IPS DF 6.9 (cell line): Measurements from ENCODE around the gene CDK10.
A peak's percentile ranks its signal among the peaks of the same experiment; 100 is the strongest.
"Not testable (repeated sequence)": the region's sequence is repeated elsewhere in the genome, so short reads cannot be mapped to it uniquely, and the experiment has no call there.

Experiments used
- DNase-seq: peaks from one replicate; pipeline ENCODE4 v3.0.0-alpha.2; 2013; ENCODE audit warnings: low read depth, low spot score
- H3K27ac ChIP-seq: one replicate; pipeline ENCODE4 v1.5.1; 2013; ENCODE audit warnings: low read length, control low read depth
- H3K27me3 ChIP-seq: 2 replicates; pipeline ENCODE4 v1.6.1; 2013; ENCODE audit warnings: mild to moderate bottlenecking, low read length; ENCODE audit not compliant: control insufficient read depth, insufficient read depth
- H3K36me3 ChIP-seq: 2 replicates; pipeline ENCODE4 v1.6.1; 2013; ENCODE audit warnings: low read length; ENCODE audit not compliant: control insufficient read depth, insufficient read depth
- H3K4me1 ChIP-seq: 2 replicates; pipeline ENCODE4 v1.6.1; 2013; ENCODE audit warnings: low read length; ENCODE audit not compliant: control insufficient read depth, insufficient read depth
- H3K4me3 ChIP-seq: 2 replicates; pipeline ENCODE4 v1.5.1; 2013; ENCODE audit warnings: mild to moderate bottlenecking, low read length
- H3K9me3 ChIP-seq: 2 replicates; pipeline ENCODE4 v1.6.1; 2013; ENCODE audit warnings: low read length, inconsistent platforms; ENCODE audit not compliant: control insufficient read depth, insufficient read depth
- WGBS: extraction: QIAGEN DNeasy Blood & Tissue Kit; methylation state at CpG from one replicate; pipeline ENCODE4 v1.1.7; 2013; ENCODE audit warnings: mixed read lengths, missing lambda C conversion rate; ENCODE audit not compliant: insufficient read length, insufficient coverage; 5-methylcytosine and 5-hydroxymethylcytosine counted together

Gene CDK10

DNA sequence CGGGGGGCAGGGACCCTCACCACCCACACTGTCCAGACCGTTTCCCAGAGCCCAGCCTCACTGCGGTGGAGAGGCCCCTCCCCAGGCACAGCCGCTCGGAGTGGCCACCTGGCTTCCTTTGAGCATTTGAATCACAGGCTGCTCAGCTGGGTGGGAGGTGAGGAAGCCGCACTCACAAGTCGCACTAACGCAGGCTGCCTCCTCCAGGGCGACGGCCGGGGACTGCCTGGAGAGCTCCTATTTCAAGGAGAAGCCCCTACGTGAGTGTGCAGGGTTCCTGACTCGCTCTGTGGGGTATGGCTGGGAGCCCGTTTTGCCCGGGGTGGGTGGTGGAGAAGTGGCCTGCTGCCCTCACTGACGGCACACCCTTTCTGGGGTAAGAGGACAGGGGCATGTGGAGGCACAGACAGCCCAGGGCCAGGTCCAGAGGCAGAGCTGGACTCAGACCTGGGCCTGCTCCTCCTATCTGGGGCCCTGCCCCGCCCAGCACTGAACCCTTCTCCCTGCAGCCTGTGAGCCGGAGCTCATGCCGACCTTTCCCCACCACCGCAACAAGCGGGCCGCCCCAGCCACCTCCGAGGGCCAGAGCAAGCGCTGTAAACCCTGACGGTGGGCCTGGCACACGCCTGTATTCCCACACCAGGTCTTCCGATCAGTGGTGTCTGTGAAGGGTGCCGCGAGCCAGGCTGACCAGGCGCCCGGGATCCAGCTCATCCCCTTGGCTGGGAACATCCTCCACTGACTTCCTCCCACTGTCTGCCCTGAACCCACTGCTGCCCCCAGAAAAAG, 8.8 kb downstream of the CDK10 start:
- no peaks in the 10 kb centered on the region for H3K4me1 ChIP-seq
- H3K4me3 ChIP-seq, result no peak overlapping the region
- H3K9me3 ChIP-seq, result no peaks in the 10 kb centered on the region
- WGBS, result no CpG with 5 or more reads among the region's 31 CpGs
- no peak overlapping the region for H3K27ac ChIP-seq
- DNase-seq, result no peak
- H3K27me3 ChIP-seq, result no peaks in the 10 kb centered on the region
- H3K36me3 ChIP-seq, result peaks cover 45% of the 10 kb centered on the region

DNA sequence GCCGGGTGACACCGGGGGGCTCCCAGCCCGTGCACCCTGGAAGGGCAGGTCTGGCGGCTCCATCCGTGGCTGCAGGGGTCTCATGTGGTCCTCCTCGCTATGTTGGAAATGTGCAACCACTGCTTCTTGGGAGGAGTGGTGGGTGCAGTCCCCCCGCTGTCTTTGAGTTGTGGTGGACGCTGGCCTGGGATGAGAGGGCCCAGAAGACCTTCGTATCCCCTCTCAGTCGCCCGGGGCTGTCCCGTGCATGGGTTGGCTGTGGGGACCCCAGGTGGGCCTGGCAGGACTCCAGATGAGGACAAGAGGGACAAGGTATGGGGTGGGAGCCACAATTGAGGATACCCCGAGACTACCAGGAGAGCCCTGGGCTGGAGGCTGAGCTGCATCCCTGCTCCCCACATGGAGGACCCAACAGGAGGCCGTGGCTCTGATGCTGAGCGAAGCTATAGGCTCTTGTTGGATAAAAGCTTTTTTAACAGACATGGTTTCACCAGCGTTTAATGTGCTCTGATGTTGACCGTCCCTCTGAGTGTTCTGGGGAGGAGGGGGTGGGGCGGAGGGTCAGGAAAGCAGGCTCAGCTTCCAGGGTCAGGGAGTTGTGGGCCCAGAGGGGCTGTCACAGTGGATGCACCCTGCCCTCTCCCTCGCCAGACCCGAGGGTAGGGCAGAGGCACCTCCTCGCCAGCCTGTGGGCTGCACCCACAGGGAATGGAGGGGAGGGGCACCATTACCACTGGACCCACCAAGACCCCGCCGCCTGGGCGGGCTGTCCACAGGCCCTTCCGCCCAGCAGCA, 9.6 kb downstream of the CDK10 start:
- Histone ChIP-seq H3K36me3 (peaks cover 40% of the 10 kb centered on the region), H3K27me3 (no peaks in the 10 kb centered on the region), H3K27ac (no peak overlapping the region), H3K4me1 (0 out of 2 replicates have a peak, but pooled peaks cover 4% of the 10 kb centered on the region), H3K9me3 (no peaks in the 10 kb centered on the region), H3K4me3 (no peak overlapping the region)
- DNase-seq, result no peak
- no CpG with 5 or more reads among the region's 25 CpGs for WGBS

GRCh38 chr16:89696670-89697128, 10.2 kb downstream of the CDK10 start:
- Histone ChIP-seq H3K4me3 (no peak overlapping the region), H3K27me3 (no peaks in the 10 kb centered on the region), H3K9me3 (no peaks in the 10 kb centered on the region), H3K36me3 (peaks cover 35% of the 10 kb centered on the region), H3K27ac (no peak overlapping the region), H3K4me1 (0 out of 2 replicates have a peak, but pooled peaks cover 4% of the 10 kb centered on the region)
- DNase-seq, result no peak
- WGBS, result no CpG with 5 or more reads among the region's 18 CpGs

DNA sequence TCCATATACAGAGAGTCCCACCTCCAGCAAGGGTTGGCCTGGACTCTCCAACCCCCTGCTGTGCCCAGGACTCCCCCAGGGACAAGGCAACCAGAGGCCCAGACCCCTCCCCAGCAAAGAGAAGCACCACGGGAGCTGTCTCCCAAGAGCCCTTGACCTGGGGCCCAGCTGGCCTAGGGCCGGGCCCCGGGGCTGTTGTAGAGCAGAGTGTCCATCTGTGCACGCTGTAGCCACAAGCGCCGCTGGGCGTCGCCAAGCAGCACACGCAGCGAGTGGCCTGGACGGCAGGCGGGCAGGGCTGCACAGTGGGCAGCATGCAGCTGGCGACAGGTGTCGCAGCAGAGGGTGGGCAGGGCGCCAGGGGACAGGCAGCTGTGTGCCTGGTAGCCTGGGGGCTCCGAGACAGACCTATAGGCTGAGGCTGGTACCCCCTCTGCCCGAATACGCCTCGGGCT, 10.7 kb downstream of the CDK10 start:
- Histone ChIP-seq H3K9me3 (no peaks in the 10 kb centered on the region), H3K4me3 (no peak overlapping the region), H3K27me3 (no peaks in the 10 kb centered on the region), H3K36me3 (peaks cover 31% of the 10 kb centered on the region), H3K27ac (no peak overlapping the region), H3K4me1 (0 out of 2 replicates have a peak, but pooled peaks cover 4% of the 10 kb centered on the region)
- no peak for DNase-seq
- no CpG with 5 or more reads among the region's 19 CpGs for WGBS

DNA sequence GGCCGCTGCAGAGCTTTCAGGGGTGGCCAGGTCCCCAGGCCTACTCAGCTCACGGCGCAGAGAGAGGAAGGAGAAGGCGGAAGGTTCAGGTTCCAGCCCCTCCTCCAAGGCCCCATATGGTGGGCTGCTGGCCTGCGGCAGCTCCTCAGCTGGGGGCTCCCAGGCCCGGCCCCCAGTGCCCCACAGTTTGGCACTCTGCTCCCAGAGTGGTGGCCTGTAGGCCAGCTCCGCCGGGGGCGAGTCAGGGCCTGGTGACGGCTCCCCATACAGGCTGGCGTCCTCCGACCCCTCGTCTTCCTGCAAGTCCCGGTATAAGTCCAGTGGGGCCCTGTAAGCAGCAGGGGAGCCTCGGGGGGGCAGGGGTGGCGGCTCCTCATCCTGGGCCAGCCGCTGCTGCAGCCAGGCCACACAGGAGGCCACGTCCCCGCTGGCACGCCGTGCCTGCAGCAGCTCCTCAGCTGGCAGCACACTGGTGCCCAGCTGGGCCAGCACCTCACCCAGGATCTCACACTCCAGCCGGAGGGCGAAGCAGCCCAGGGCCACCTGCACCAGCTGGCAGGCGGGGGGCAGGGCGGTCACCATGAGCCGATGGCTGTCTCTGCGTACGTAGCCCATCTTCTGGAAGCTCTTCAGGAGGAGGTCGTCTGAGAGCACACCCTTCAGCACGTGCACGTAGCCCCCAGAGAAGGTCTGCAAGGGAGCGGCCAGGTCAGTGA, 11.3 kb downstream of the CDK10 start:
- no peak overlapping the region for H3K27ac ChIP-seq
- no peak for DNase-seq
- peaks cover 29% of the 10 kb centered on the region for H3K36me3 ChIP-seq

DNA sequence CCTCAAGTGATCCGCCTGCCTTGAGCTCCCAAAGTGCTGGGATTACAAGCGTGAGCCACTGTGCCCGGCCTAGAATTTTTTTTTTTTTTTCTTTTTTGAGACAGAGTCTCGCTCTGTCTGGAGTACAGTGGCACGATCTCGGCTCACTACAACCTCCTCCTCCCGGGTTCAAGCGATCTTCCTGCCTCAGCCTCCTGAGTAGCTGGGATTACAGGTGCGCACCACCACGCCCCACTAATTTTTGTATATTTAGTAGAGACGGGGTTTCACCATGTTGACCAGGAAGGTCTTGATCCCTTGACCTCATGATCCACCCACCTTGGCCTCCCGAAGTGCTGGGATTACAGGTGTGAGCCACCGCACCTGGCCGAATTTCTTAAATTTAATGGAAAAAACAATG, 12.2 kb downstream of the CDK10 start:
- H3K4me3 ChIP-seq, H3K27me3 ChIP-seq, H3K4me1 ChIP-seq, DNase-seq, H3K9me3 ChIP-seq, H3K27ac ChIP-seq: not testable (repeated sequence)
- WGBS, result no CpG with 5 or more reads among the region's 14 CpGs
- peaks cover 22% of the 10 kb centered on the region for H3K36me3 ChIP-seq

More for the DNA sequence above, 11.3 kb downstream of the CDK10 start:
- no peaks in the 10 kb centered on the region for H3K27me3 ChIP-seq
- no peaks in the 10 kb centered on the region for H3K9me3 ChIP-seq
- H3K4me1 ChIP-seq, result 0 out of 2 replicates have a peak, but pooled peaks cover 4% of the 10 kb centered on the region
- H3K4me3 ChIP-seq, result no peak overlapping the region
- no CpG with 5 or more reads among the region's 32 CpGs for WGBS

- no CpG with 5 or more reads among the region's 18 CpGs for WGBS
- H3K4me3 ChIP-seq, H3K27ac ChIP-seq, DNase-seq, H3K27me3 ChIP-seq, H3K9me3 ChIP-seq, H3K4me1 ChIP-seq: not testable (repeated sequence)
- H3K36me3 ChIP-seq, result peaks cover 17% of the 10 kb centered on the region; the same call in 1 of the 2 replicates
Observed at GRCh38 chr16:89699629-89700099, 13.2 kb downstream of the CDK10 start.

DNA sequence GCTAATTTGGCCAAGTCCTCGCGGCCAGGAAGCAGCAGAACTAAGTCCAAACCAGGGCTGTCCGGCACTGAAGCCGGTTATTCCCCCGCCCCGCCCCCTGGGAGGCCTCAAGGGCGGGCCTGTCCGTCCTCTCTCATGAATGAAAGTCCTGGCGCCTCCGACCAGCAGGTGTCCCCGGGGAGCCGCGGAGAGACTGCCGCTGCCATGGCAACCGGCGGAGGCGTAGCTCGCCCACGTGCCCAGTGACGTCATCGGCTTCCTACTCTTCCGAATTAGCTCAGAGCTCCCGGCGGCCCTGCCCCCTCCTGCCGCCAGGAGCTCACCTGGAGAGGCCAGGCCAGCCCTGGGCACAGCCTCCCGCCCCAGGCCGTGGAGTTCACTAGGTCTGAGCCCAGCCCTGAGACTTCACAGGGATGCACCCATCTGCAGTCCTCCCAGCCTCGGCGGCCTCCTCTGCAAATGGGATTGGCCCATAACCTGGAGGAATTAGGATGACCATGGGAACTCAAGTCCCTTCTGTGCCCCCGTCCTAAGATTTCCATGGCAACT, 13.7 kb downstream of the CDK10 start:
- no peak overlapping the region for H3K27ac ChIP-seq
- no CpG with 5 or more reads among the region's 30 CpGs for WGBS
- peak; percentile 99 for DNase-seq
- no peaks in the 10 kb centered on the region for H3K9me3 ChIP-seq
- H3K36me3 ChIP-seq, result peaks cover 17% of the 10 kb centered on the region; the same call in 1 of the 2 replicates
- H3K4me1 ChIP-seq, result 0 out of 2 replicates have a peak, but pooled peaks cover 4% of the 10 kb centered on the region
- H3K4me3 ChIP-seq, result peak overlapping the region; percentile 82; the same call in 1 of the 2 replicates
- H3K27me3 ChIP-seq, result no peaks in the 10 kb centered on the region

DNA sequence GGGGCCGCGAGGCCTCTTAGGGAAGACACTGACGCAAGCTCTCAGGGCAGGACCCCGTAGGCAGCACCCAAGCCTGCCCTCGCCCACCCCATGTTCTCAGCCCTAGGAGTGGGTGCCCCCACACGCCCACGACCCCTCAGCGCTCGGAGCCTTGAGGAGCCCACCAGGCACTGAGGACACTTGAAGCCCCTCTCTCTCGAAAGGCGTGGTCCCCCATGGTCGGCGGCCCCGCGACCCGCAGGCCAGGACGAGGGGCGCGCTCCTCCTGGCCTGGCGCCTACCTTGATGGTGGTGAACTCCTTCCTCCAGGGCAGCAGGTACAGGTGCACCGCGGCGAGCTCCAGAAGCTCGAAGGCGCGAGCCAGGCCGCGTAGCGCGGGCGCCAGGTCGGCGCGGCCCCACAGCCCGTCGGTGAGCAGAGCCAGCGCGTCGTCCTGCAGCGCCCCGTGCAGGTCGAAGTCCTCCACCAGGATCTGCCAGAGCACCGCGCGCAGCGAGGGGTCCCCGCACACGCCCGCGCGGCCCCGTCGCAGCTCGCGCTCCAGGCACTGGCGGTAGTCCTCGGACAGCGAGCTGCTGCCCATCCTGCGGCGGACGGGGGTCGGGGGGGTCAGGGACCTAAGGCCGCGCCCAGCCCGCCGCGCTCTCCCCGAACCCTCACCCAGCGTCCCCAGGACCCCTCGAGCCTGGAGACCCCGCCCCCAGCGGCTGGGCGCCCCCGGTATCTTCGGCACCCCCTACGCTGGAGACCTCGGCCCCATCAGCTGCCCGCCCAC, 14.3 kb downstream of the CDK10 start:
- Histone ChIP-seq H3K9me3 (no peaks in the 10 kb centered on the region), H3K27ac (no peak overlapping the region), H3K27me3 (no peaks in the 10 kb centered on the region), H3K4me1 (0 out of 2 replicates have a peak, but pooled peaks cover 4% of the 10 kb centered on the region), H3K36me3 (peaks cover 14% of the 10 kb centered on the region; the same call in 1 of the 2 replicates), H3K4me3 (peak overlapping the region; percentile 82; the same call in 1 of the 2 replicates)
- no CpG with 5 or more reads among the region's 78 CpGs for whole genome bisulfite sequencing
- no peak for DNase-seq
